ENCODE measurements around the gene CMSS1.

DNA sequence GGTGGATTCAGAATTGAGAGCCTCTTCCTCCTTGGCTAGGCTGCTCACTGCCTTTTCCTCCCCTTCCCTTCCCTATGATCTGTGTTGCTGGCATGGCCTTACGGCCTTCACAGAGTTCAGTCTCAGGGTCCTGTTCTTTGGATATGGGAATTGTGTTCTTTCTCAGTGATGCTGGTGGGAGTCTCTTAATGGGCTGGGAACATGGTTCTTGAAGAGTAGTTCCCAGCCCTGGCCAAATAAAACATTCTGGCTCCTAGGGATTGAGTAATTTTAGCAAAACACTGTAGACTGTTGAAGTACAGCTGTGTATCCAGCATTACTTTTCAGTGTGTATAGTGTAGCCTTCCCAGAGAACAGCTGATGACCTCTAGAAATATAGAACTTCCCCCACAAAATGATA lies 319.3 kb downstream of the CMSS1 start:
- TF ChIP-seq, protein P1, sequence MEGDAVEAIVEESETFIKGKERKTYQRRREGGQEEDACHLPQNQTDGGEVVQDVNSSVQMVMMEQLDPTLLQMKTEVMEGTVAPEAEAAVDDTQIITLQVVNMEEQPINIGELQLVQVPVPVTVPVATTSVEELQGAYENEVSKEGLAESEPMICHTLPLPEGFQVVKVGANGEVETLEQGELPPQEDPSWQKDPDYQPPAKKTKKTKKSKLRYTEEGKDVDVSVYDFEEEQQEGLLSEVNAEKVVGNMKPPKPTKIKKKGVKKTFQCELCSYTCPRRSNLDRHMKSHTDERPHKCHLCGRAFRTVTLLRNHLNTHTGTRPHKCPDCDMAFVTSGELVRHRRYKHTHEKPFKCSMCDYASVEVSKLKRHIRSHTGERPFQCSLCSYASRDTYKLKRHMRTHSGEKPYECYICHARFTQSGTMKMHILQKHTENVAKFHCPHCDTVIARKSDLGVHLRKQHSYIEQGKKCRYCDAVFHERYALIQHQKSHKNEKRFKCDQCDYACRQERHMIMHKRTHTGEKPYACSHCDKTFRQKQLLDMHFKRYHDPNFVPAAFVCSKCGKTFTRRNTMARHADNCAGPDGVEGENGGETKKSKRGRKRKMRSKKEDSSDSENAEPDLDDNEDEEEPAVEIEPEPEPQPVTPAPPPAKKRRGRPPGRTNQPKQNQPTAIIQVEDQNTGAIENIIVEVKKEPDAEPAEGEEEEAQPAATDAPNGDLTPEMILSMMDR (IDR thresholded peaks at IDR 0.05; ENCODE audit: low read length) = no peak
- TF ChIP-seq EZH2phosphoT487 (IDR thresholded peaks at IDR 0.05; ENCODE audit: low read length) (no peak), EZH2 (optimal IDR thresholded peaks at IDR 0.05; ENCODE audit: low read depth, low read length) (no peak)

All from MM.1S (cell line).